DOHH2 (cell line): Measurements from ENCODE around the gene ALDH1L1.

ENCODE experiments used
- CTCF ChIP-seq: fragments of 200-600 bp; sonication (generic); IDR thresholded peaks from one replicate; pipeline ENCODE4 v1.5.1; 2014; ENCODE audit warnings: antibody characterized with exemption, mild to moderate bottlenecking, low read depth, low read length; ENCODE audit not compliant: poor library complexity, severe bottlenecking
- EZH2phosphoT487 ChIP-seq: fragments of 200-600 bp; sonication (generic); IDR thresholded peaks from 2 replicates; pipeline ENCODE4 v1.6.1; 2017; ENCODE audit warnings: borderline replicate concordance, mild to moderate bottlenecking, antibody characterized with exemption, low read length, moderate library complexity, mixed read lengths

GRCh38 chr3:126157083-126157768 lies 23.2 kb downstream of the ALDH1L1 start:
- no peak for TF ChIP-seq EZH2phosphoT487
- no peak for TF ChIP-seq CTCF
